HG03558 (cell line): ENCODE measurements around the gene TERT.
"Not testable (repeated sequence)": the region's sequence is repeated elsewhere in the genome, so short reads cannot be mapped to it uniquely, and the experiment has no call there.

Source experiments
- ATAC-seq: cut with Tn5 transposase; IDR thresholded peaks from one replicate; pipeline ENCODE4 v1.9.1; 2021; ENCODE audit warnings: moderate number of reproducible peaks; ENCODE audit not compliant: unreplicated experiment; ENCODE audit errors: extremely low read depth

TERT gene

GRCh38 chr5:1244976-1245375 lies 49.9 kb downstream of the TERT start:
- ATAC-seq: no peak

- ATAC-seq: no peak
Observed at GRCh38 chr5:1244255-1244654, 50.6 kb downstream of the TERT start.

- no peak for ATAC-seq
Observed at GRCh38 chr5:1243487-1244130, 51.3 kb downstream of the TERT start.

DNA sequence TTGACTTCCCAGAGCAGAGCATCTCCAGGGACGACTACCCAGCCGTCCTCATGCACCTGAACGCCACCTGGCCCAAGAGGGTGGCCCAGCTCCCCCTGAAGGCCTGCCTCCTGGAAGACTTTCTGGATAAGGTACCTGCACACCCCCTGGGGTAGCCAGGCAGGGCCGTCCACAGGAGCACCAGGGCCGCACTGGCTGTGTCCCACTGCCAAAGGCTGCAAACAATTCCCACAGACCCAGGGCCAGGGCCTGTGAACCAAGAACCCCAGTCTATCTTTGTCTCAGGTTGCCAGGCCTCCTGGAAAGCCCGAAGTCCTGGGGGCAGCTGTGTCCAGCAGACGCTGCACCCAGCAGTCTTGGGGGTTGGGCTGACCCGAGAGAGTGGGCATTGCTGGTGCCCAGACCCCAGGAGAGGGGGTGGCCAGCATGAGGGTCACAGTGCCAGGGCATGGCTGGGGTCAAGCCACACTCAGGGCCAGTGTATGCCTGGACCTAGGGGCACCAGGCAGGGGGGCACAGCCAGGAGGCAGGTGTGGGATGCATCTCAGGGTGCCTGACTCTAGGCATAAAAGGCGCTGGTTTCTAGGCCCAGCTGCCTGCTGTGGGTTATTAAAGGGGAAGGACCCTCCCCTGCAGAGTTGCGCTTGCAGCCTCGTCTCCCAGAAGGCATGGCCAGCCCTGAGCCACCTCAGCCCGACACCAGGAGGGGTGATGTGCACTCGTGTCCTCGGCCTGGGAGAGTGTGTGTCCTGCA lies 52.0 kb downstream of the TERT start:
- no peak for ATAC-seq

DNA sequence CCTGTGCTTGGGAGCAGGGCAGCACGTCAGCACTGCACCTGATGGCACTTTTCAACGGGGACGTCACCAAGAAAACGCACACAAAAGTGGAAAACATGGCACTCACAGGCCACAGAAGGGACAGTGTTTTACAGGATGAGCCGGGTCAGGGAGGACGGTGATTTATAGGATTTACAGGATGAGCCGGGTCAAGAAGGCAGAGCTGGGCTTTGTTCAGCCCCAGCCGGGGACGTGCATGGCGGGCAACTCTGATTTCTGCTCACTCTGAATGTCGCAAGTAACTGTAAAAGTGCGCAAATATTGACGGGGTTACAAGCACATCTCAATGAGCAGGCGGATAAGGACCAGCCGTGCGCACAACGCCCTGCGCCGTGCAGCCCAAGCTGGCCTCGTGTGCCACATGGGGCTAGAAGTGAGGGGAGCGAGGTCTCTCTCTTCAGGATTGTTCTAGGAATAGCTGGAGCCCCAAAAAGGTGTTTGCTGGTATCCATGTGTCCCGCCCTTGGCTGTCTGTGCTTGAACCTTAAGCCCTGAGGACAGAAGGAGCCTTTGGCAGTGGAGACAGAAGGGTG lies 53.3 kb downstream of the TERT start:
- ATAC-seq: no peak

GRCh38 chr5:1240496-1241260 lies 54.2 kb downstream of the TERT start:
- ATAC-seq: no peak

DNA sequence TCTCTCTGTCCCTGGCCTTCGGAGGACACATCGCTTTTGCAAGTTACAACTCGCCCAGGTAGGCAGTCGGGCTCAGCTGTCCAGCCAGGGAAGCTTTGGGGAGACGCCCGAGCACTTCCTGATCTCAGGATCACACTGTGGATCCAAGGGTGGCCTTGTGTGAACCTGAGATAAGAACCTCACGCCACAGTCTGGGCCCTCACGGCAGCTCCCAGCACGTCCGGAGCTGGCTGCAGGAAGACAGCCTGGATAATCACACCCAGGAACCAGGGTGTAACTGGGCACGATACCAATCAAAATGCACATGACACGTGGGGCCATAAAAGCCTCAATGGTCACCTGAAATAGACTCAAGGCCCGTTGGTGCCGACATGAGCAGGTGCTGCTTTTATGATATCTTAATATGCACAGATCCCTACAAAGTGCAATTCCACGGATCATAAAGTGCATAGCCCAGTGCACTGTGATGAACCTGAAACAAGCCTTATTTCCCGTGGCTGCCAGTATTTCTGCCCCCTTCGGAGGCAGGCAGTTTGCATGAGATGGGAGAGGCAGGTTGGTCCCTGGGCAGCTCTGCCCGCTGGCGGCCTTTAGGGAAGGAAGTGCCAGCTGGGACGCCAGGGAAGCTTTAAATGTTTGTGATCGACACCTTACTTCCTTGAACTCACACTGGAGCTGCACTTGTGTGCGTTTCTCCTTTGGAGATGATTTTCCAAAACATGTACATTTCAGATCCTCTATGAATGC lies 55.2 kb downstream of the TERT start:
- no peak for ATAC-seq

- ATAC-seq: no peak
Observed at GRCh38 chr5:1235838-1236237, 59.0 kb downstream of the TERT start.

DNA sequence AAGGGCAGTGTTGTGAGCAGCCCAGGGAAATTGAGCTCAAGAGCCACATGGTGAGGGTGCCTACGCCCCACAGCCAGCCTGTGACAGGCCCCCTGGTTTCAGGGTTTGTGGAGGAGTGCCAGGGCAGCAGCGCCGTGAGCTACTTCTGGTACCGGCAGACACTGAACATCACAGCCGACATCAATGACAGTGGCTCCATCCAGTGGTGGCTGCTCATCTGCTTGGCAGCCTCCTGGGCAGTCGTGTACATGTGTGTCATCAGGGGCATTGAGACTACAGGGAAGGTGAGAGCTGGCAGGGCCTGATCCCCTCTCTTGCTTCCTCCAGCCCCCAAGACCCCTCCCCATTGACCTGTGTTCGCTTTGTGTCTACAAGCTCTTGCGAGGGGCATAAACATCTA lies 59.5 kb downstream of the TERT start:
- no peak for ATAC-seq

GRCh38 chr5:1232780-1233179 lies 62.1 kb downstream of the TERT start:
- ATAC-seq: no peak

GRCh38 chr5:1231354-1231905 lies 63.4 kb downstream of the TERT start:
- ATAC-seq: no peak

DNA sequence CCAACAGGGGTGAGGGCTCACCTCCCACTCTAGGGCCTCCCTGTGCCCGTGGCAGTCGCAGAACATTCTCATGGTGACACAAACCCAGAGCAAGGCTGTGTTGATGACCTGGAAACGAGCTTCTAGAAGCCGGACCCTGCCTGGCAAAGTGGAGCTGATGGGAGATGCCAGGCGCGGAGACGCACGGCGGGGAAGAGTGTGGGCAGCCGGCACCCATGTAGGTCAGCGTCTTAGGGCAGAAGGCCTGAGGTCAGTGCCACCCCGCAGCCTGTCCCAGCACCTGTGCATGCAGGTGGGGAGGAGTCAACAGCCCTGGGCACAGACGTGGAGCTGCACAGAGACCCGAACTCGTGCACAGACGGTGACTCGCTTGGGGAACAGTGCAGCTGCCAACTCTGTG lies 64.3 kb downstream of the TERT start:
- no peak for ATAC-seq

GRCh38 chr5:1229822-1230221 lies 65.0 kb downstream of the TERT start:
- ATAC-seq: no peak

- ATAC-seq: not testable (repeated sequence)
Observed at GRCh38 chr5:1229023-1229422, 65.8 kb downstream of the TERT start.

GRCh38 chr5:1228120-1228519 lies 66.7 kb downstream of the TERT start:
- ATAC-seq: no peak

- ATAC-seq: no peak
Observed at GRCh38 chr5:1227667-1228066, 67.2 kb downstream of the TERT start.

DNA sequence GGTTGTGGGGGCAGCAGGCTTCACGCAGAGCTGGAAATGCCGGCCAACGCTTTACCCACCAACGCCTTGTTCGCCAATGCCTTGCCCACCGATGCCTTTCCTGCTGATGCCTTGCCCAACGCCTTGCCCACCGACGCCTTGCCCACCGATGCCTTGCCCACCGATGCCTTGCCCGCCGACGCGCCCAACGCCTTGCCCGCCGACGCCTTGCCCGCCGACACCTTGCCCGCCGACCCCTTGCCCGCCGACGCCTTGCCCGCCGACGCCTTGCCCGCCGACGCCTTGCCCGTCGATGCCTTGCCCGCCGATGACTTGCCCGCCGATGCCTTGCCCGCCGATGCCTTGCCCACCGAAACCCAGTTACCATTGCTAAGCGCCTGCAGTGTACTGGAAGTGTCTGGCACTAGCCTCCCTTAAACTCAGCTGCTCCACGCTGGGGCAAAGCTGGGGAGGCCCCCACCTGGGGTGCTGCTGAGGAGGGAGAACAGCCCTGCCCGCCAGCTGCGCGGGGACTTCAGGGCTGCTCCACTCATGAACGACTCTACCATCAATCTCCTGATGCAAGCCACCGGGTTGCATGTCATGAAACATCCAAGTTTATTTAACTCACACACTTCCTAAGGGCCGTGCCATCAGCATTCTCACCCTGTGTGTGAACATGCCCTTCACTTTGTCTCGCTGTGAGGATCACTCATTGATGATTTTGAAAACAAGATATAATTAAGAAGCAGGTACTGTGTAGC lies 67.9 kb downstream of the TERT start:
- ATAC-seq: no peak

GRCh38 chr5:1226231-1226630 lies 68.6 kb downstream of the TERT start:
- ATAC-seq: no peak

DNA sequence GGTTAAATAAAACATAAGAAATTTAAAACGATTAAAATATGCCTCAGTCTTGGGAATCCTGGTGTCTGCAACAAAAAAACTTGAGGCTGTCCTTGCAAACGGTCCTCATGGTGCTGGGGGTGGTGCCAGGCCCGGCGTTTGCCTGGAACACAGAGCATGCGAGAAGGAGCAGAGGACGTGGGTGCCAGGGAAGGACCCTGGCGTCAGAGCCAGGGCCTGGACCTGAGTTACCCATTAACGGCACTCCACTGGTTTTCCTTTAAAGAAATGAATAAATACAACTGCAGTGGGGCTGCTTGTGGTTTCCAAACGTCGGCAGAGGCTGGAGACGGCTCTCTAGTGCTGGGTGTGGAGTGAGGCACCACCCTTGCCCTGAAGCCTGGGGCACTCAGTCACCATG lies 69.8 kb downstream of the TERT start, which contains the start of gene SLC6A18:
TSS of gene SLC6A18 (plus strand) at position 301 of the 400 bp plus-strand sequence. CDS start at position 398, 97 bp downstream.
- ATAC-seq: no peak
